Measurements from ENCODE around the gene CCDC57.

DNA sequence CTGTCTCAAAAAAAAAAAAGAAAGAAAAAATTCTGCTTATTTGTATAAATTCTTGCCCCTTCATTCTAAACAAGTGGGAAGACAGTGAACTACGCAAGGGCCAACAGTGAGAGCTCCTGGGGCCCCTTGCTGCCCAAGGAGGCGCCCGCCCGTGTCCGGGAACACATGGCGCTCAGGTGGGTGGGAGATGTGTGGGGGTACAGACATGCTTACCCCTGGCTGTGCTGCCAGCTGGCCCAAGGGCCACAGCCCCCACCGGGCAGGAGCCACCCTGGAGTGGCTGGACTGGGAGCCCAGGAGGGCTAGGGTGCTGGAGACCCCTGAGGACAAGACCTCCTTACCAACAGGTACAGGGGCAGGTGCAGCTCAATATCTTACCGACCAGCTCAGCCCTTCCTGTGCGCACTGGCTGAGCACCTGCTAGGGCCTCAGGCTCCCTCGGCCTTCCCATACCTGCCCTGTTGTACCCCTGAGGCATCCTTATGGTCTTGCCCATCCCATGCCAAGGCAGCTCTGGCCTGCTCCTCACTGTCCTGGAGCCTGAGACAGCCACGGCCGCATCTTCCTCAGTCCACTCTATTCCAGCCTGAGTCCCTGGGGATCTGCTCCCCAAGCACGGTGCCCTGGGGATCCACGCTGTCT is 56.2 kb downstream of the CCDC57 start:
- TF ChIP-seq, protein P1, sequence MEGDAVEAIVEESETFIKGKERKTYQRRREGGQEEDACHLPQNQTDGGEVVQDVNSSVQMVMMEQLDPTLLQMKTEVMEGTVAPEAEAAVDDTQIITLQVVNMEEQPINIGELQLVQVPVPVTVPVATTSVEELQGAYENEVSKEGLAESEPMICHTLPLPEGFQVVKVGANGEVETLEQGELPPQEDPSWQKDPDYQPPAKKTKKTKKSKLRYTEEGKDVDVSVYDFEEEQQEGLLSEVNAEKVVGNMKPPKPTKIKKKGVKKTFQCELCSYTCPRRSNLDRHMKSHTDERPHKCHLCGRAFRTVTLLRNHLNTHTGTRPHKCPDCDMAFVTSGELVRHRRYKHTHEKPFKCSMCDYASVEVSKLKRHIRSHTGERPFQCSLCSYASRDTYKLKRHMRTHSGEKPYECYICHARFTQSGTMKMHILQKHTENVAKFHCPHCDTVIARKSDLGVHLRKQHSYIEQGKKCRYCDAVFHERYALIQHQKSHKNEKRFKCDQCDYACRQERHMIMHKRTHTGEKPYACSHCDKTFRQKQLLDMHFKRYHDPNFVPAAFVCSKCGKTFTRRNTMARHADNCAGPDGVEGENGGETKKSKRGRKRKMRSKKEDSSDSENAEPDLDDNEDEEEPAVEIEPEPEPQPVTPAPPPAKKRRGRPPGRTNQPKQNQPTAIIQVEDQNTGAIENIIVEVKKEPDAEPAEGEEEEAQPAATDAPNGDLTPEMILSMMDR (IDR thresholded peaks at IDR 0.05; ENCODE audit: low read depth, low read length) = no peak
- no peak for TF ChIP-seq EZH2phosphoT487 (IDR thresholded peaks at IDR 0.05; ENCODE audit: low read depth)

All from OCI-LY3 (cell line).